ENCODE data around the gene RNF225. TPM values are rescaled to one million over a fixed set of nuclear protein-coding genes. Genes with fewer than 3 reads are reported as not detected.

RNF225 gene
- total RNA-seq, 1 experiment from 2014 or later, result 0.73 TPM

- Histone ChIP-seq H3K36me3 (ENCODE audit: control insufficient read depth, insufficient read depth, low read length) (no peaks in the 10 kb centered on the region), H3K27me3 (replicated peaks; ENCODE audit: control insufficient read depth, insufficient read depth, low read length) (no peaks in the 10 kb centered on the region), H3K4me3 (ENCODE audit: low read depth, low read length) (no peak overlapping the region), H3K4me1 (no peaks in the 10 kb centered on the region), H3K9me3 (no peaks in the 10 kb centered on the region)
- Mint-ChIP-seq H3K27me3 (ENCODE audit: insufficient read depth, unreplicated experiment) (no peaks in the 10 kb centered on the region), H3K9me3 (ENCODE audit: unreplicated experiment) (no peaks in the 10 kb centered on the region), H3K27ac (ENCODE audit: unreplicated experiment) (no peak overlapping the region), H3K4me3 (ENCODE audit: unreplicated experiment) (no peak overlapping the region), H3K4me1 (ENCODE audit: low read depth, unreplicated experiment) (no peaks in the 10 kb centered on the region), H3K36me3 (ENCODE audit: insufficient read depth, unreplicated experiment) (no peaks in the 10 kb centered on the region)
- no peak for TF ChIP-seq CTCF (IDR thresholded peaks at IDR 0.05; ENCODE audit: insufficient read depth in 1 of 2, low read depth in 1 of 2, low read length in 1 of 2, severe bottlenecking in 1 of 2, unreplicated experiment in 1 of 2)
- ChIA-PET POLR2A (no interaction called here), CTCF (no interaction called here)
- DNase-seq, result no peak
- no TSS peak for BruUV-seq (replicated peaks)
- intact Hi-C loops (cut with micrococcal nuclease; ENCODE audit: unreplicated experiment), result no loop called here
These were observed 39.3 kb upstream of the RNF225 start for GRCh38 chr19:58355908-58356765.

- no TSS peak for BruUV-seq (replicated peaks)
These were observed 38.5 kb upstream of the RNF225 start for GRCh38 chr19:58356766-58357480.

More at GRCh38 chr19:58356766-58357480, 38.5 kb upstream of the RNF225 start:
- no peak overlapping the region for H3K27ac Mint-ChIP-seq (ENCODE audit: unreplicated experiment)
- CTCF ChIA-PET, result no interaction called here
- H3K9me3 ChIP-seq, result no peaks in the 10 kb centered on the region
- H3K4me3 Mint-ChIP-seq (ENCODE audit: unreplicated experiment), result no peak overlapping the region
- H3K9me3 Mint-ChIP-seq (ENCODE audit: unreplicated experiment), result no peaks in the 10 kb centered on the region
- no peak overlapping the region for H3K4me3 ChIP-seq (ENCODE audit: low read depth, low read length)
- TF ChIP-seq CTCF (IDR thresholded peaks at IDR 0.05; ENCODE audit: insufficient read depth in 1 of 2, low read depth in 1 of 2, low read length in 1 of 2, severe bottlenecking in 1 of 2, unreplicated experiment in 1 of 2), result no peak
- H3K4me1 ChIP-seq, result peaks cover 5% of the 10 kb centered on the region; the same call in 1 of the 2 replicates
- no peaks in the 10 kb centered on the region for H3K27me3 Mint-ChIP-seq (ENCODE audit: insufficient read depth, unreplicated experiment)
- H3K27me3 ChIP-seq (replicated peaks; ENCODE audit: control insufficient read depth, insufficient read depth, low read length), result no peaks in the 10 kb centered on the region
- no peak for DNase-seq
- no peaks in the 10 kb centered on the region for H3K4me1 Mint-ChIP-seq (ENCODE audit: low read depth, unreplicated experiment)
- intact Hi-C loops (cut with micrococcal nuclease; ENCODE audit: unreplicated experiment), result no loop called here
- POLR2A ChIA-PET, result no interaction called here
- H3K36me3 ChIP-seq (ENCODE audit: control insufficient read depth, insufficient read depth, low read length), result no peaks in the 10 kb centered on the region
- peaks cover 4% of the 10 kb centered on the region for H3K36me3 Mint-ChIP-seq (ENCODE audit: insufficient read depth, unreplicated experiment)

All from Caco-2 (cell line).